T-cell (primary cell): ENCODE results near the gene DDIT3. TPM values are rescaled to one million over a fixed set of nuclear protein-coding genes. Genes with fewer than 3 reads are reported as not detected.
A peak's percentile ranks its signal among the peaks of the same experiment; 100 is the strongest.
"Not testable (repeated sequence)": the region's sequence is repeated elsewhere in the genome, so short reads cannot be mapped to it uniquely, and the experiment has no call there.

ENCODE experiments used
- ATAC-seq, 4 experiments: fragments of 200-7000 bp in 3 of 4; fragments of 150-1000 bp in 1 of 4; cut with Tn5 transposase; replicated peaks in 1 of 4; 1 replicate in 3 of 4; 2 replicates in 1 of 4; pipeline ENCODE4 v1.10.0; 2021; ENCODE audit warnings: moderate library complexity in 3 of 4, mild to moderate bottlenecking in 2 of 4, moderate number of reproducible peaks in 1 of 4
- CTCF ChIA-PET, 2 donors: fragments of 300-600 bp; sonication (Branson Sonifier 250); formaldehyde crosslinking; loops; one replicate each; lab custom pipeline; 2022; ENCODE audit warnings: antibody characterized with exemption in 2 of 2; lab: Charles Lee
- POLR2A ChIA-PET, 2 donors: fragments of 300-600 bp; sonication (Branson Sonifier 250); formaldehyde crosslinking; loops; one replicate each; lab custom pipeline; 2022; ENCODE audit warnings: antibody characterized with exemption in 2 of 2; lab: Charles Lee
- DNase-seq, 35 experiments: peaks; one replicate each; pipeline versions ENCODE4 v3.0.0 to v3.0.0-alpha.2; 2013 to 2023
- H3K27ac ChIP-seq: one replicate; pipeline ENCODE4 v1.5.1; 2013; ENCODE audit warnings: low read length
- H3K27me3 ChIP-seq, 2 experiments: replicated peaks in 1 of 2; 1 replicate in 1 of 2; 2 replicates in 1 of 2; pipeline versions ENCODE4 v1.6.1 to v1.7.0; 2013; ENCODE audit warnings: low read length in 1 of 2, mixed read lengths in 1 of 2; ENCODE audit not compliant: control insufficient read depth in 2 of 2, insufficient read depth in 2 of 2; ENCODE audit errors: extremely low read depth in 1 of 2
- H3K36me3 ChIP-seq, 2 donors: 1 replicate in 1 of 2; 2 replicates in 1 of 2; pipeline versions ENCODE4 v1.6.1 to v1.7.0; 2013; ENCODE audit warnings: low read length in 1 of 2; ENCODE audit not compliant: control insufficient read depth in 2 of 2, insufficient read depth in 1 of 2; ENCODE audit errors: extremely low read depth in 1 of 2
- H3K4me1 ChIP-seq, 2 experiments: 1 replicate in 1 of 2; 2 replicates in 1 of 2; pipeline versions ENCODE4 v1.6.1 to v1.7.0; 2013; ENCODE audit warnings: low read length in 2 of 2, mixed read lengths in 1 of 2; ENCODE audit not compliant: insufficient read depth in 2 of 2, control insufficient read depth in 1 of 2; ENCODE audit errors: extremely low read depth in 1 of 2
- H3K4me3 ChIP-seq, 2 donors: 1 replicate in 1 of 2; 2 replicates in 1 of 2; pipeline versions ENCODE4 v1.5.1 to v1.7.0; 2013; ENCODE audit warnings: mild to moderate bottlenecking in 2 of 2, low read length in 1 of 2, moderate library complexity in 1 of 2; ENCODE audit not compliant: control insufficient read depth in 1 of 2; ENCODE audit errors: extremely low read depth in 1 of 2
- H3K9me3 ChIP-seq: 2 replicates; pipeline ENCODE4 v1.7.0; 2013
- H3K27ac Mint-ChIP-seq, 2 donors: one replicate each; pipeline ENCODE4 v1.8.0; 2020 to 2021; ENCODE audit warnings: mild to moderate bottlenecking in 2 of 2, mixed read lengths in 2 of 2
- H3K27me3 Mint-ChIP-seq, 2 donors: one replicate each; pipeline ENCODE4 v1.8.0; 2021 to 2022; ENCODE audit warnings: mixed read lengths in 2 of 2
- H3K36me3 Mint-ChIP-seq: one replicate; pipeline ENCODE4 v1.8.0; 2021; ENCODE audit warnings: mixed read lengths
- H3K4me1 Mint-ChIP-seq, 3 donors: one replicate each; pipeline ENCODE4 v1.8.0; 2020 to 2022; ENCODE audit warnings: mixed read lengths in 3 of 3, mild to moderate bottlenecking in 1 of 3
- H3K4me3 Mint-ChIP-seq, 3 donors: one replicate each; pipeline ENCODE4 v1.8.0; 2020 to 2022; ENCODE audit warnings: mild to moderate bottlenecking in 3 of 3, mixed read lengths in 3 of 3, moderate library complexity in 3 of 3
- H3K9me3 Mint-ChIP-seq, 3 donors: one replicate each; pipeline ENCODE4 v1.8.0; 2020 to 2022; ENCODE audit warnings: mixed read lengths in 3 of 3
- WGBS: methylation state at CpG from one replicate; pipeline ENCODE4 v1.1.5; 2013; ENCODE audit warnings: missing lambda C conversion rate; ENCODE audit not compliant: insufficient coverage; 5-methylcytosine and 5-hydroxymethylcytosine counted together
- total RNA-seq, 35 experiments: library from RNA in 6 of 35; stranded (reverse) in 6 of 35; fragments of 120-200 nt in 1 of 35; gene quantifications; one replicate each; pipeline versions ENCODE4 v1.2.1 to v1.2.4 and lab custom pipeline; 2013 to 2026

The DDIT3 gene
- total RNA-seq, 5 donors from 2014 or later (not counting 1 experiment from before 2014, with no cell fraction given): 34.5 to 93.5 (median 40.7) TPM

- DNase-seq, H3K4me3 ChIP-seq, H3K27ac ChIP-seq, H3K27me3 Mint-ChIP-seq, H3K4me3 Mint-ChIP-seq, H3K9me3 Mint-ChIP-seq, ATAC-seq, H3K9me3 ChIP-seq, H3K27me3 ChIP-seq: not testable (repeated sequence)
- H3K4me1 ChIP-seq: peaks cover 4 to 11% of the 10 kb centered on the region in 2 experiments
- POLR2A ChIA-PET: interaction anchor here in 1 of 2 donors (0.7 to 1.3 kb wide), 2 partner anchors 18 to 21 kb away, joined by 3 to 6 read pairs; no protein-coding TSS in a partner anchor
- 97% methylated on average over 8 of the region's 9 CpGs for WGBS
- Mint-ChIP-seq H3K27ac (peak overlapping the region in 1 of 2 donors; percentile 68), H3K4me1 (peaks cover 20 to 21% (median 20%) of the 10 kb centered on the region in 3 donors), H3K36me3 (peaks cover 68% of the 10 kb centered on the region)
- H3K36me3 ChIP-seq: peaks cover 7 to 79% of the 10 kb centered on the region in 2 donors
- CTCF ChIA-PET: interaction anchor here in 1 of 2 donors (0.7 to 1.0 kb wide), 2 partner anchors 58 to 228 kb away, joined by 4 to 6 read pairs; no protein-coding TSS in a partner anchor
Observed at GRCh38 chr12:57514246-57514645, 6.1 kb downstream of the DDIT3 start.

DNA sequence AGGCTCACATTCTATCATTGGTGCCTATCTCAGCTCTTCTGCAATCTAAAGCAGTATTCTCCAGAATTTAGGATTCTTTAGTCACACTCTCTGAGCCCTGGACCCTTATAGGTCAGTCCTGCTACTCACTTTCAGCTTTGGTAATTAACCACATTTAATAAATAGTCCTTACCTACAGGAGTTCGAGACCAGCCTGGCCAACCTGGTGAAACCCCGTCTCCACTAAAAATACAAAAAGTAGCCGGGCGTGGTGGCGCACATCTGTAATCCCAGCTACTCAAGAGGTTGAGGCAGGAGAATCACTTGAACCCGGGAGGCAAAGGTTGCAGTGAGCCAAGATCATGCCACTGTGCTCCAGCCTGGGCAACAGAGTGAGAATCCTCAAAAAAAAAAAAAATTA is 6.6 kb downstream of the DDIT3 start:
- Mint-ChIP-seq H3K36me3 (peaks cover 64% of the 10 kb centered on the region), H3K4me1 (peaks cover 14 to 15% (median 15%) of the 10 kb centered on the region in 3 donors)
- H3K4me1 ChIP-seq, H3K27me3 Mint-ChIP-seq, DNase-seq, H3K4me3 ChIP-seq, H3K27me3 ChIP-seq, H3K9me3 ChIP-seq, H3K4me3 Mint-ChIP-seq, ATAC-seq, H3K27ac ChIP-seq, H3K27ac Mint-ChIP-seq, H3K9me3 Mint-ChIP-seq: not testable (repeated sequence)
- H3K36me3 ChIP-seq: peaks cover 7 to 81% of the 10 kb centered on the region in 2 donors
- WGBS: 100% methylated on average over 2 of the region's 6 CpGs
- POLR2A ChIA-PET: interaction anchor here (0.5 to 1.3 kb wide), 6 partner anchors 10 to 1486 kb away, joined by 3 to 17 read pairs (median 6); no protein-coding TSS in a partner anchor
- CTCF ChIA-PET: interaction anchor here in 1 of 2 donors (0.7 to 1.0 kb wide), 2 partner anchors 58 to 228 kb away, joined by 4 to 6 read pairs; no protein-coding TSS in a partner anchor

DNA sequence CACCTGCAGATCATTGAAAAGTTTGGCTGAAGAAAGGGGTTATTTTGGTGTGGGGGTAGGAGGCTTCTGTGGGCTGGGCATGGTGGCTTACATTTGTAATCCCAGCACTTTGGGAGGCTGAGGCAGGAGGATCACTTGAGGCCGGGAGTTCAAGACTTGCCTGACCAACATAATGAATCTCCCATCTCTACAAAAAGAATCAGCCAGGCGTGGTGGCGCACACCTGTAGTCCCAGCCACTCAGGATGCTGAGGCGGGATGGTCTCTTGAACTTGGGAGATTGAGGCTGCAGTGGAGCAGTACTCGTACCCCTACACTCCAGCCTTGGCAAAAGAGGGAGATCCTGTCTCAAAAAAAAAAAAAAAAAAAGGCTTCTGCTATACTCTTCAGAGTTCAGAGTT is 7.0 kb downstream of the DDIT3 start:
- H3K4me3 ChIP-seq: no peak overlapping the region
- no peak overlapping the region for H3K27ac ChIP-seq
- ATAC-seq (no peak), DNase-seq (no peak)
- CTCF ChIA-PET: interaction anchor here in 1 of 2 donors (0.7 to 1.0 kb wide), 2 partner anchors 57 to 229 kb away, joined by 4 to 6 read pairs; no protein-coding TSS in a partner anchor
- H3K9me3 Mint-ChIP-seq: no peaks in the 10 kb centered on the region
- POLR2A ChIA-PET: interaction anchor here (0.6 to 1.3 kb wide), 4 partner anchors 9 to 54 kb away, joined by 3 to 17 read pairs (median 4); no protein-coding TSS in a partner anchor
- peaks cover 10 to 11% (median 11%) of the 10 kb centered on the region in 3 donors for H3K4me1 Mint-ChIP-seq
- no peaks in the 10 kb centered on the region for H3K27me3 ChIP-seq
- WGBS: no CpG with 5 or more reads among the region's 5 CpGs
- peaks cover 61% of the 10 kb centered on the region for H3K36me3 Mint-ChIP-seq
- H3K4me1 ChIP-seq: peaks cover 0 to 1% of the 10 kb centered on the region in 2 experiments
- H3K4me3 Mint-ChIP-seq: no peak overlapping the region
- H3K27ac Mint-ChIP-seq: no peak overlapping the region
- peaks cover 7 to 81% of the 10 kb centered on the region in 2 donors for H3K36me3 ChIP-seq
- H3K9me3 ChIP-seq: no peaks in the 10 kb centered on the region
- no peaks in the 10 kb centered on the region for H3K27me3 Mint-ChIP-seq

GRCh38 chr12:57512665-57513064 is 7.6 kb downstream of the DDIT3 start:
- Histone ChIP-seq H3K27me3 (no peaks in the 10 kb centered on the region), H3K4me3 (no peak overlapping the region), H3K27ac (no peak overlapping the region), H3K36me3 (peaks cover 7 to 80% of the 10 kb centered on the region in 2 donors), H3K4me1 (no peaks in the 10 kb centered on the region), H3K9me3 (no peaks in the 10 kb centered on the region)
- Mint-ChIP-seq H3K9me3 (no peaks in the 10 kb centered on the region), H3K36me3 (peaks cover 56% of the 10 kb centered on the region), H3K4me1 (peaks cover 4 to 7% (median 6%) of the 10 kb centered on the region in 3 donors), H3K4me3 (no peak overlapping the region), H3K27me3 (no peaks in the 10 kb centered on the region), H3K27ac (peak overlapping the region; percentile 48 to 62)
- DNase-seq (no peak), ATAC-seq (no peak)
- WGBS: 92% methylated on average over 6 of the region's 6 CpGs
- POLR2A ChIA-PET: interaction anchor here in 1 of 2 donors (0.9 to 1.3 kb wide), 3 partner anchors 8 to 54 kb away, joined by 3 read pairs; partner anchors contain the start of gene DDIT3
- CTCF ChIA-PET: no interaction called here

DNA sequence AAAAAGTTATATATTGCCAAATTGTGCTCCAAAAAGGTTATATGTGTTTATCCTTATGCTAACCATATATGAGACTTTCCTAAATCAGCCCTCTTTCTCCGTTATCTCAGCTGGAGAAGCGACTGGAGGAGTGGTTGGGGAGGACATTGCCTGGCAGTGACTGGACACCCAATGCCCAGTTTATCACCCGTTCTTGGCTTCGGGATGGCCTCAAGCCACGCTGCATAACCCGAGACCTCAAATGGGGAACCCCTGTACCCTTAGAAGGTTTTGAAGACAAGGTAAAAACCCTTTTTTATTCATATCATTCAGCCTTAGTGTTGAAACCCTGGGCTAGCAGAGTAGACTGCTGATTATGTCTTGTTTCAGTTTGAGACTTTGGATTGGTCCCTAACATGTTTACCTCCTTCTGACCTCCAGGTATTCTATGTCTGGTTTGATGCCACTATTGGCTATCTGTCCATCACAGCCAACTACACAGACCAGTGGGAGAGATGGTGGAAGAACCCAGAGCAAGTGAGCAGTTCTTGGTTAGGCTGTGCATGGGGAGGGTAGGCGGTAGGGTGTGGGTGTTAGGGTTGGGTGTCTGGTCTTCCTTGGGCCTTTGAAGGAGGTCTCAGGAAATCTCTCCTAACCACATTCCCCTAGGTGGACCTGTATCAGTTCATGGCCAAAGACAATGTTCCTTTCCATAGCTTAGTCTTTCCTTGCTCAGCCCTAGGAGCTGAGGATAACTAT is 8.6 kb downstream of the DDIT3 start:
- Mint-ChIP-seq H3K27ac (peak overlapping the region; percentile 41 to 62), H3K4me1 (peaks cover 0 to under 1% (median 0%) of the 10 kb centered on the region in 3 donors), H3K9me3 (no peaks in the 10 kb centered on the region), H3K4me3 (no peak overlapping the region), H3K27me3 (no peaks in the 10 kb centered on the region), H3K36me3 (peaks cover 47% of the 10 kb centered on the region)
- no peak for ATAC-seq
- no peaks in the 10 kb centered on the region for H3K27me3 ChIP-seq
- H3K4me3 ChIP-seq: no peak overlapping the region
- no peak for DNase-seq
- ChIA-PET POLR2A (interaction anchor here in 1 of 2 donors (0.7 to 1.0 kb wide), 2 partner anchors 8 kb away, joined by 3 read pairs; partner anchors contain the start of gene DDIT3), CTCF (no interaction called here)
- H3K9me3 ChIP-seq: no peaks in the 10 kb centered on the region
- H3K36me3 ChIP-seq: peaks cover 7 to 71% of the 10 kb centered on the region in 2 donors
- WGBS: no CpG with 5 or more reads among the region's 7 CpGs
- peak overlapping the region; percentile 6 for H3K27ac ChIP-seq
- H3K4me1 ChIP-seq: no peaks in the 10 kb centered on the region

DNA sequence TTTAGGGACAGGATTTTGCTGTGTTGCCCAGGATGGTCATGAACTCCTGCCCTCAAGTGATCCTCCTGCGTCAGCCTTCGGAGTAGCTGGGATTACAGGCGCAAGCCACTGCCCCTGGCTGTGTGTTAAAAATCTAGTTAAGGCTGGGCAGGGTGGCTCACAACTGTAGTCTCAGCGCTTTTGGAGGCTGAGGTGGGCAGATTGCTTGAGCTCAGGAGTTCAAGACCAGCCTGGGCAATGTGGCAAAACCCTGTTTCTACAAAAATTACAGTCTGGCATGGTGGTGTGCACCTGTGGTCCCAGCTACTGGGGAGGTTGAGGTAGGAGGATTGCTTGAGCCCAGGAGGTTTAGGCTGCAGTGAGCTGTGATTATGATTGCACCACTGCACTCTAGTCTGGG is 9.2 kb downstream of the DDIT3 start:
- H3K36me3 ChIP-seq: peaks cover 7 to 69% of the 10 kb centered on the region in 2 donors

More for the DNA sequence above, 9.2 kb downstream of the DDIT3 start:
- Histone ChIP-seq H3K4me1 (no peaks in the 10 kb centered on the region), H3K9me3 (no peaks in the 10 kb centered on the region), H3K27me3 (no peaks in the 10 kb centered on the region), H3K27ac (no peak overlapping the region), H3K4me3 (no peak overlapping the region)
- no peaks in the 10 kb centered on the region for H3K27me3 Mint-ChIP-seq
- peak overlapping the region in 1 of 2 donors; percentile 34 for H3K27ac Mint-ChIP-seq
- CTCF ChIA-PET: no interaction called here
- ATAC-seq (no peak), DNase-seq (no peak)
- H3K4me3 Mint-ChIP-seq: no peak overlapping the region
- H3K36me3 Mint-ChIP-seq: peaks cover 48% of the 10 kb centered on the region
- H3K4me1 Mint-ChIP-seq: no peaks in the 10 kb centered on the region
- 98% methylated on average over 4 of the region's 4 CpGs for WGBS
- POLR2A ChIA-PET: interaction anchor here in 1 of 2 donors (0.7 kb wide), 1 partner anchor 9 kb away, joined by 3 read pairs; no protein-coding TSS in a partner anchor
- H3K9me3 Mint-ChIP-seq: no peaks in the 10 kb centered on the region
